OCI-LY1 (cell line): ENCODE data around the gene CARM1.

Experiments used
- H2AFZ ChIP-seq: fragments of 200-600 bp; sonication (generic), shearing (Covaris generic); 2 replicates; pipeline ENCODE4 v1.6.0; 2014; ENCODE audit warnings: antibody characterized with exemption, mild to moderate bottlenecking, low read length
- H3F3A ChIP-seq: fragments of 200-600 bp; sonication (generic), shearing (Covaris generic); 2 replicates; pipeline ENCODE4 v1.6.0; 2014; ENCODE audit warnings: mild to moderate bottlenecking, antibody characterized with exemption, low read length, moderate library complexity; ENCODE audit not compliant: insufficient read depth
- H3K27ac ChIP-seq: fragments of 200-600 bp; sonication (generic); 2 replicates; pipeline ENCODE4 v1.5.1; 2014; ENCODE audit warnings: low read length, mixed run types, mild to moderate bottlenecking, low read depth; ENCODE audit not compliant: poor library complexity, severe bottlenecking
- H3K27me3 ChIP-seq: fragments of 200-600 bp; sonication (generic); 2 replicates; pipeline ENCODE4 v1.6.0; 2014; ENCODE audit warnings: antibody characterized with exemption, mild to moderate bottlenecking, low read length, moderate library complexity; ENCODE audit not compliant: insufficient read depth
- H3K36me3 ChIP-seq: fragments of 200-600 bp; sonication (generic); 2 replicates; pipeline ENCODE4 v1.6.1; 2014; ENCODE audit warnings: mild to moderate bottlenecking, antibody characterized with exemption, low read length, moderate library complexity, mixed read lengths; ENCODE audit not compliant: insufficient read depth
- H3K4me1 ChIP-seq: fragments of 200-600 bp; sonication (generic); 2 replicates; pipeline ENCODE4 v1.5.1; 2014; ENCODE audit warnings: mild to moderate bottlenecking, low read length, moderate library complexity; ENCODE audit not compliant: insufficient read depth, severe bottlenecking
- H3K4me2 ChIP-seq: fragments of 200-600 bp; sonication (generic), shearing (Covaris generic); 2 replicates; pipeline ENCODE4 v1.6.1; 2014; ENCODE audit warnings: low read length
- H3K4me3 ChIP-seq: fragments of 200-600 bp; sonication (generic); 2 replicates; pipeline ENCODE4 v1.5.1; 2014; ENCODE audit warnings: low read length, low read depth, mild to moderate bottlenecking, mixed read lengths; ENCODE audit not compliant: poor library complexity, severe bottlenecking
- H3K79me2 ChIP-seq: fragments of 200-600 bp; shearing (Covaris generic); 2 replicates; pipeline ENCODE4 v1.6.1; 2016; ENCODE audit warnings: mixed run types, low read length, mixed read lengths; ENCODE audit not compliant: insufficient read depth
- H3K9ac ChIP-seq: fragments of 200-600 bp; sonication (generic), shearing (Covaris generic); 2 replicates; pipeline ENCODE4 v1.6.1; 2014; ENCODE audit warnings: mild to moderate bottlenecking, low read length, mixed read lengths
- H3K9me2 ChIP-seq: fragments of 200-600 bp; sonication (generic), shearing (Covaris generic); 2 replicates; pipeline ENCODE4 v1.6.1; 2014; ENCODE audit warnings: low read depth, mild to moderate bottlenecking, low read length, mixed read lengths
- H3K9me3 ChIP-seq: fragments of 200-600 bp; shearing (Covaris generic); 2 replicates; pipeline ENCODE4 v1.6.1; 2014; ENCODE audit warnings: low read length, mixed read lengths
- H4K20me1 ChIP-seq: fragments of 200-600 bp; sonication (generic), shearing (Covaris generic); 2 replicates; pipeline ENCODE4 v1.6.0; 2016; ENCODE audit warnings: mild to moderate bottlenecking, low read length; ENCODE audit not compliant: insufficient read depth
- EZH2 ChIP-seq: fragments of 200-600 bp; sonication (generic), shearing (Covaris generic); IDR thresholded peaks from 2 replicates; pipeline ENCODE4 v1.8.0; 2017; ENCODE audit warnings: borderline replicate concordance, mixed run types, mild to moderate bottlenecking, antibody characterized with exemption, low read length, moderate library complexity, mixed read lengths
- TF ChIP-seq, protein P1 (sequence below): fragments of 200-600 bp; sonication (generic), shearing (Covaris generic); IDR thresholded peaks from 2 replicates; pipeline ENCODE4 v1.5.1; 2017; ENCODE audit warnings: mild to moderate bottlenecking, antibody characterized with exemption, low read length, moderate library complexity, mixed read lengths

The CARM1 gene

DNA sequence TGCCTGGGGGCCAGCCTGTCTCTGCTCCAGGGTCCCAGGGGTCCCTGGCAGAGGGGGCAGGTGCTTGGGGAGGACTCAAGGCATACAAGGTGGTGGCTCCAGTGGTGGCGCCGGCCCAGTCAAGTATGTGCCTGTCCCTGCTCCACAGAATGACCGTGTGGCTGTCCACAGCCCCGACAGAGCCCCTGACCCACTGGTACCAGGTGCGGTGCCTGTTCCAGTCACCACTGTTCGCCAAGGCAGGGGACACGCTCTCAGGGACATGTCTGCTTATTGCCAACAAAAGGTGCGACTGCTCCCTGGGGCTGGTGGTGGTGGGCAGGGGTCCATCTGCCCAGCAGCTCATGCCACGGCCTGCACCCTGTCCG is 48.9 kb downstream of the CARM1 start:
- Histone ChIP-seq H3K27me3 (no peaks in the 10 kb centered on the region), H3K9me2 (no peaks in the 10 kb centered on the region), H3K79me2 (no peaks in the 10 kb centered on the region), H3K9me3 (no peaks in the 10 kb centered on the region), H3K9ac (no peak overlapping the region), H3K27ac (no peak overlapping the region), H3K4me2 (no peak overlapping the region), H4K20me1 (no peaks in the 10 kb centered on the region), H3K4me3 (no peak overlapping the region), H3F3A (no peaks in the 10 kb centered on the region), H2AFZ (no peak overlapping the region), H3K4me1 (no peaks in the 10 kb centered on the region), H3K36me3 (peaks cover 68% of the 10 kb centered on the region)
- TF ChIP-seq EZH2: no peak
- TF ChIP-seq, protein P1, sequence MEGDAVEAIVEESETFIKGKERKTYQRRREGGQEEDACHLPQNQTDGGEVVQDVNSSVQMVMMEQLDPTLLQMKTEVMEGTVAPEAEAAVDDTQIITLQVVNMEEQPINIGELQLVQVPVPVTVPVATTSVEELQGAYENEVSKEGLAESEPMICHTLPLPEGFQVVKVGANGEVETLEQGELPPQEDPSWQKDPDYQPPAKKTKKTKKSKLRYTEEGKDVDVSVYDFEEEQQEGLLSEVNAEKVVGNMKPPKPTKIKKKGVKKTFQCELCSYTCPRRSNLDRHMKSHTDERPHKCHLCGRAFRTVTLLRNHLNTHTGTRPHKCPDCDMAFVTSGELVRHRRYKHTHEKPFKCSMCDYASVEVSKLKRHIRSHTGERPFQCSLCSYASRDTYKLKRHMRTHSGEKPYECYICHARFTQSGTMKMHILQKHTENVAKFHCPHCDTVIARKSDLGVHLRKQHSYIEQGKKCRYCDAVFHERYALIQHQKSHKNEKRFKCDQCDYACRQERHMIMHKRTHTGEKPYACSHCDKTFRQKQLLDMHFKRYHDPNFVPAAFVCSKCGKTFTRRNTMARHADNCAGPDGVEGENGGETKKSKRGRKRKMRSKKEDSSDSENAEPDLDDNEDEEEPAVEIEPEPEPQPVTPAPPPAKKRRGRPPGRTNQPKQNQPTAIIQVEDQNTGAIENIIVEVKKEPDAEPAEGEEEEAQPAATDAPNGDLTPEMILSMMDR: no peak

DNA sequence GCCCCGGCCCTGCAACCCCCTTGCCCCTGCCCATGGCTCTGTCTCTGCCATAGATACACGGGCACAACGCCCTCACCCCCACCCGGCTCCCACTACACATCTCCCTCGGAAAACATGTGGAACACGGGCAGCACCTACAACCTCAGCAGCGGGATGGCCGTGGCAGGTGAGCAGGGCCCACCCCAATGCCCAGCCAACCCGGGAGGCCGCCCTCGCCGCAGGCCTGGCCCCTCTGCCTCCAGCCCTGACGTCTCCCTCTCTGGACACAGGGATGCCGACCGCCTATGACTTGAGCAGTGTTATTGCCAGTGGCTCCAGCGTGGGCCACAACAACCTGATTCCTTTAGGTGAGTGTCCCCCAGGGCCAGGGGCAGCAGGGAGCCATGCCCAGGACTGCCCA is 49.4 kb downstream of the CARM1 start:
- TF ChIP-seq, protein P1: no peak
- no peak for TF ChIP-seq EZH2
- no peaks in the 10 kb centered on the region for H3K9me2 ChIP-seq
- no peak overlapping the region for H3K9ac ChIP-seq
- no peak overlapping the region for H3K4me2 ChIP-seq
- peaks cover 66% of the 10 kb centered on the region for H3K36me3 ChIP-seq
- no peaks in the 10 kb centered on the region for H3F3A ChIP-seq
- no peak overlapping the region for H3K27ac ChIP-seq
- H3K9me3 ChIP-seq: no peaks in the 10 kb centered on the region
- no peaks in the 10 kb centered on the region for H3K79me2 ChIP-seq
- no peaks in the 10 kb centered on the region for H4K20me1 ChIP-seq
- H2AFZ ChIP-seq: no peak overlapping the region
- no peaks in the 10 kb centered on the region for H3K4me1 ChIP-seq
- H3K4me3 ChIP-seq: no peak overlapping the region
- H3K27me3 ChIP-seq: no peaks in the 10 kb centered on the region

DNA sequence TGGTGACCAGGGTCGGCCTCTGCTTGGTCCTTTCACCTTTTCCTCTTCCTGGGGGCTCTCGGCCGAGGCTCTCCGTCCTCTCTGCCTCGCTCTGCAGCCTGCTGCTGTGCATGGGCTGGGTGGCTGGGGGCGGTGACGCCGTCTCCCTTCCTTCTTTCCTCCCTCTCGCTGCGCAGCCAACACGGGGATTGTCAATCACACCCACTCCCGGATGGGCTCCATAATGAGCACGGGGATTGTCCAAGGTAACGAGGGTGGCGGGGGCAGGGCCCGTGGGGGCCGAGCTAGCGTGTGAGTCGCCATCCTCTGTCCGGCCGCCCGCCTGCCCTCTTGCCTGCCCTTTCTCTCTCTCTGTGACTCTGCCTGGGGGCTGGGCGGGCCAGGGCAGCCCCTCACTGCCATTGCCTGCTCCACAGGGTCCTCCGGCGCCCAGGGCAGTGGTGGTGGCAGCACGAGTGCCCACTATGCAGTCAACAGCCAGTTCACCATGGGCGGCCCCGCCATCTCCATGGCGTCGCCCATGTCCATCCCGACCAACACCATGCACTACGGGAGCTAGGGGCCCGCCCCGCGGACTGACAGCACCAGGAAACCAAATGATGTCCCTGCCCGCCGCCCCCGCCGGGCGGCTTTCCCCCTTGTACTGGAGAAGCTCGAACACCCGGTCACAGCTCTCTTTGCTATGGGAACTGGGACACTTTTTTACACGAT is 50.0 kb downstream of the CARM1 start:
- no peak overlapping the region for H3K4me2 ChIP-seq
- no peaks in the 10 kb centered on the region for H3K9me3 ChIP-seq
- no peaks in the 10 kb centered on the region for H3F3A ChIP-seq
- no peaks in the 10 kb centered on the region for H4K20me1 ChIP-seq
- H2AFZ ChIP-seq: no peak overlapping the region
- peaks cover 61% of the 10 kb centered on the region for H3K36me3 ChIP-seq
- no peak overlapping the region for H3K9ac ChIP-seq
- no peak overlapping the region for H3K27ac ChIP-seq
- H3K4me3 ChIP-seq: no peak overlapping the region
- no peaks in the 10 kb centered on the region for H3K4me1 ChIP-seq
- H3K79me2 ChIP-seq: no peaks in the 10 kb centered on the region
- TF ChIP-seq EZH2: no peak
- TF ChIP-seq, protein P1: no peak
- no peaks in the 10 kb centered on the region for H3K9me2 ChIP-seq
- no peaks in the 10 kb centered on the region for H3K27me3 ChIP-seq
